GM03348 (cell line): ENCODE results near the gene PRKAG2.

ENCODE experiments used
- DNase-seq: peaks from one replicate; pipeline ENCODE4 v3.0.0; 2012; ENCODE audit warnings: low spot score

PRKAG2 gene

GRCh38 chr7:151614019-151614418 is 262.9 kb downstream of the PRKAG2 start:
- DNase-seq = no peak

DNA sequence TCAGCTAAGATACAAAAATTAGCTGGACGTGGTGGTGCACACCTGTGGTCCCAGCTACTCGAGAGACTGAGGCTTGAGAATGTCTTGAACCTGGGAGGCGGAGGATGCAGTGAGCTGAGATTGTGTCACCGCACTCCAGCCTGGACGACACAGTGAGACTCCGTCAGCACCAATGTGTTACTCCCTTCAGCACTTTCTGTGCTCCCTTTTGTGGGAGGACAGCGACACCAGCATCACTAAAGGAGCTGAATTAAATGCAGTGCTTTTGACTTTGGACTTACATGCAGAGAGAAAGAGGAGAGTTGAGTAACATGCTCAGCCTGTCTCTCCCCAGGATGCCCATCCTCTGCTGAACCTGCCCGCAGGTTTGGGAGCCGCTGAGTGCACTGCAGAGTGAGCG is 265.0 kb downstream of the PRKAG2 start:
- DNase-seq = no peak

- no peak for DNase-seq
Measured at GRCh38 chr7:151611041-151611440, 265.9 kb downstream of the PRKAG2 start.

DNA sequence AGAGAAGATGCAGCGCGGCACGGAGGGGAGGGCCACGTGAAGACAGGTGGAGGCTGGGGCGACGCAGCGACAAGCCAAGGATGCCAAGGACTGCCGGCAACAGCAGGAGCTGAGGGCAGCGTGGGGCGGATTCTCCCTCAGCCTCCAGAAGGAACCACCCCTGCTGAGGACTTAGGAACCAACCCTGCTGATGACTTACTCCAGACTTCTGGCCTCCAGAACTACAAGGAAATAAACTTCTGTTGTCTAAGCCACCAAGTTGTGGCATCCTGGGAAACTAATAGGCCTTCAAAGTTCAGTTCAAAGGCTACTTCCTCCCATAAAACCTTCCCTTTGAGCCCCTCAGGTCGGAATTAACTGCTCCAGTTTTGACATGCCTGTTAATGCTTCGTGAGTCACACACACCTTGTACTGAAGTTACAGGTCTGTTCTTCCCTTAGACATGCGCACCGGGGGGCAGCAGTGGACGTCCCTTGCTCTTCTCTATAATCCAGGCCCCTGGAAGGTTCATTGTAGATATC is 268.8 kb downstream of the PRKAG2 start:
- DNase-seq = no peak

DNA sequence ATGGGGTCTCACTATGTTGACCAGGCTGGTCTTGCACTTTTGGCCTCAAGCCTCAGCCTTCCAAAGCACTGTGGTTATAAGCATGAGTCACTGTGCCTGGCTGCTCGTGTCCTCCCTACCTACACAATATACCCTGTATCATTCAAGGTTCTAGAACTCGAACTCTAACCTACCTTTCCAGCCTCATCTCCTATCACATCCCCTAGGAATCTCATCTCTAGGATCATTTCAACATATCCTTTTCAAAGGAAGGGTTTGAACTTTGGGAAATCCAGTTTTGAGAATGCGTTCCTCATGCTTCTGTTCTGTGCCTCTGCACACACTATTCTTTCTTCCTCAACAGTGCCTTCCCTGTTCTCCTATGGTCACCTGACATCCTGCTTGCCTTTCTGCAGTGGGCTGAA is 269.4 kb downstream of the PRKAG2 start:
- DNase-seq = peak; percentile 17

- DNase-seq = no peak
Measured at GRCh38 chr7:151603951-151604350, 273.0 kb downstream of the PRKAG2 start.

DNA sequence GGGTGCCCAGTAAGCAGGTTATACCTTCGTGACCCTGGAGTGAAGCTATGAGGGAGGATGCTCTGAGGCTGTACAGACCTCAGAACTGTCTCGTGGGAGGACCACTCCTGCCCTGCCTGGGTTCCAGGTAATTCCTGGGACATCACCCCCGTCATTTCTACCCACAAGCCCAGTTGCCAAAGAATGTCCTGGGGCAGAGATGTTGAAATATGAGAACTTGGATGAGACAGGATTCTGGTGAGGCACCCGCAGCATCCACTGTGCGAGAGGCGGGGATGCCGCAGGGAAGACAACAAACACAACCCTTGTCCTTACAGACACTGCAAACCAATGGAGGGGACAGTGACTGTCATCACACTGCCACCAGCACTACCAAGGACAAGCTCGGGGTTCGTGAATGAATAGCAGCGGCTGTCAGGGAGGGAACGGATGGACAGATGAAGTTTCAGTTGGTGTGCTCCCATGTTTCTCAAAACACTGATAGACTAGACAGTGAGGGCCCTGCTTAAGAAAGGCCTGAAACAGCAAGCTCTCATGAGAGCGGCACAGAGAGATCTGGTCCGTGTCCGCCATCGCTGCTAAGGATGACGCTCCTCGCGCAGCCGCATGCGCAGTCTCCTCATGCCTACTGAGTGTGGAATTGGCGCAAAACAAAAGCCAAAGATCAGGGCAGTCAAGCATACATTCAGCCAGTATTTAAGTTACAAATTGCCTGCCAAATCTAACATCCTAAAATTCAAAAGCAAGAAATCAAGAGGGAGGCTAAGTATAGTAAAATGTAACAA is 275.2 kb downstream of the PRKAG2 start:
- DNase-seq = no peak

DNA sequence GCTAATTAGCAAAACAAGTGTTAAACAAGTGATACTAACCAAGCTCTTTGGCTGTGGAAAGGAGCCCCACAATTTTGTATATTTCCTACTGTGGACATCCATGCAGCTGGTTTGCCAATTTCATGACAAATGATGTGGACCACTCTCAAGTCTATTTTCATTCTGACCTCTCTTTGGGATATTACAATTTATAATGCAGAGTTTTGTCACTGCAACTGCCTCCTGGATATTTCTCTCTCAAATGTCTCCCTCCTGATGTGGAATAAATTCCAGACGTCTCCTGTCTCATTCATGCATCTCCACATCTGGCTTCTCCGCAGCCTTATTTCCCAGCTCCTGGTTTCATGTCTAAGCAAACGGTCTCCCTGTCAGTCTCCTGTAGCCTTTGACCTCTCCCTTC is 276.6 kb downstream of the PRKAG2 start:
- DNase-seq = peak; percentile 33

GRCh38 chr7:151599401-151600227 is 277.3 kb downstream of the PRKAG2 start:
- peak; percentile 94 for DNase-seq

GRCh38 chr7:151597541-151598444 is 279.1 kb downstream of the PRKAG2 start:
- DNase-seq = peak; percentile 87

DNA sequence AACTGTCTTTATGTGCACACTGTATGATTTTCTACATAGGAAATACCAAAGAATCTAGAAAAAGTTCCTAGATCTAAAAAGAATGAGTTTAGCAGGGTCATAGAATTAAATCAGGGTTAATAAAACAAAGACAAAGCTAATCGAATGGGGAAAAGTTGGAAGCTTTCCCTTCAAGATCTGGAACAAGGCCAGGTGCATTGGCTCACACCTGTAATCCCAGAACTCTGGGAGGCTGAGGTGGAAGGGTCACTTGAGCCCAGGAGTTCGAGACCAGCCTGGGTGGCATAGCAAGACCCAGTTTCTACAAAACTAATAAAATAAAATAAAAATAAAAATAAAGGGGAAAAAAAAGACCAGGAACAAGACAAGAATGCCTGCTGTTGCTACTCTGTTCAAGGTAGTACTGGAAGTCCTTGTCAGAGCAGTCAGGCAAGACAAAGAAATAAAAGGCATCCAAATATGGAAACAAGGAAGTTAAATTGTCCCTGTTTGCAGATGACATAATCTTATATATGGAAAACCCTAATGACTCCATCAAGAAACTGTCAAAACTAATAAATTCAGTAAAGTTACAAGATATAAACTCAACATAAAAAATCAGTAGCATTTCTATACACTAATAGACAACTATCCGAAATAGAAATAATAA is 281.1 kb downstream of the PRKAG2 start:
- no peak for DNase-seq

DNA sequence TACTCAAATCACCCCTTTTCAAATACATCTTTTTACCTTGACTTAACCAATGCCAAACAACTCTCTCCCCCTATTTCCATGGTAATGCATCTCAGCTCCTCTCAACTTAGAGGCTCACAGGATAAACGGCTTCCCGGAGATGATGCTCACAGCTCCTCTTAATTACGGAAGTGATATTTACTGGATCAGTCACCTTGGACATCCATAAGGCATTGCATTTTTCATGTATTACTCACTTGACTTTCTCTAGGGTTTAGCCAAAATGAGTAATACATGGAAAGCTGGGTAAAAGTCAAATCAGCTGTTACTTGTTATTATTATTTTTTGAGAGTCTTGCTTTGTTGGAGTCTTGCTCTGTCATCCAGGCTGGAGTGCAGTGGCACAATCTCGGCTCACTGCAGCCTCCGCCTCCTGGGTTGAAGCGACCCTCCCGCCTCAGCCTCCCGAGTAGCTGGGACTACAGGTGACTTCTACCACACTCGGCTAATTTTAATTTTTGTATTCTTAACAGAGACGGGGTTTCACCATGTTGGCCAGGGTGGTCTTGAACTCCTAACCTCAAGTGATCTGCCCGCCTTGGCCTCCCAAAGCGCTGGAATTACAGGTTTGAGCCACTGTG is 283.9 kb downstream of the PRKAG2 start:
- peak; percentile 91 for DNase-seq

DNA sequence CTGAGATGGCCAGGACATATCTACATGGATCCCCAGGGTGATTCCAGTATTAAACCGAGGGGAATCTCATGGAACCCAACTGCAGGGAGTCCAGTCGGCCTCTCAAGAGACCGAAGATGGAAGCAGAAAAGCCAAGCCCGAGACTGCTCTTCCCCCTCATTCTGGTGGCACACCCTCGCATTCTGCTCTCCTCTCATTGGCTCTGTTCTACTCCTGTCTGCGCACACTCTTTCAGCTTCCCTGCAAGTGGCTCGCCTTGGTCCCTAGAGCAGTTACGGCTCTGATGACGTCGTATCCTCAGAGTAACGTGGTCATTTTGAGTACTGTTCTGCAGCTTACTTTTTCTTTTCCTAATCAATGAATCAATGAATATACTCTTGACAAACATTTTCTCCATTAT is 284.6 kb downstream of the PRKAG2 start:
- DNase-seq = no peak

DNA sequence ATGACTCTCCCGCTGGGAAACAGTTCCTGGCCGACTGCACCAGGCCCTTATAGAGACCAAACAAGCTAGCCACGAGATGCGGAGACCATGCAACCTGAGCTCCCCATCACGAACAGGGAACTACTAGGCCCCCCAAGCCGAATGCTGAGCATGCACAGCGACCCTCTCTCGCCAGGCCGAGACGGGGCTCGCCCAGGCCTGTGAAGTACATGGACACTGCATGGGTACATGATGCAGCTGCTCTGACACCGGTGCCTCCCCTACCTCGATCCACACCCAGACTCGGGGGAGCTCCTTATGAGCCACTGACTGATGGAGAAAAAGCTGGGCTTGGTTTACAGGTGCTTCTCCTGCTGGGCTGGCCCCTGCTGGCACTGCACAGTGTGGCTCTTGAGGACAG is 285.0 kb downstream of the PRKAG2 start:
- DNase-seq = no peak

GRCh38 chr7:151590850-151591771 is 285.8 kb downstream of the PRKAG2 start:
- DNase-seq = no peak

DNA sequence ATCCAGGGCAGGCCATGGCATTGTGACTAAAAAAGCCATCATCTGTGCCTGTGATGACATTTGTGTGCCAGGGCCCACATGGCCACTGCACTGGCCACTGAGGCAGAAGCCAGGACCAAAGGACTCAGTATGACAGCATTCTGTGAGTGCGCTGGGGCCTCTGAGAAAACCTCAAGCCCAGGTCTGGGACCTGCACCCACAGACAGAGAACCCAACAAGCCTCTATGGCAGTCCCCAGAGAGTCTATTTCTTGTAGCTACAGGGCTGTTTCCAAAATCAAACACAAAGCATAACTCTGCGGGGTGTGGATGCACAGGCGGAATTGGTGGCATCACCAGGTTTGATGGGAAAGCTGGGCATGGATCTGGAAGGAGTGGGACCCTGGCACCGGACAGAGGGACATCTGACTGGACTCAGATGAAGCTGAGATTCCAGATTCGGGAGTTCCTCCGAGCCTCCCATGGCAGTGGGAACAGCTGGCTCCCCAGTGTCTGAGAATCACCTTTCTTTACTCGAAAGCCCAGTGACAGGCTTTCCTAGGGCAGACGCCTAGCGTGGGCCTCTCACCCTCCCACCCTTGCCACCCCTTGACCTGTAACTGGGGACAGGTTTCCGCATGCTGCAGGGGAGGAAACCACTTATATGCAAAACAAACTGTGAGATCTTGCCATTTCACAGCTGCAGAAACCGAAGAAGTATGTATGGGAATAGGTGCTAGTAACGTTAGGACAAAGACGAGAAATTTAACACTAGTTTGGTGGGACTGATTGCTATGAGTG is 286.7 kb downstream of the PRKAG2 start:
- DNase-seq = no peak

GRCh38 chr7:151588982-151589381 is 287.9 kb downstream of the PRKAG2 start:
- no peak for DNase-seq

- no peak for DNase-seq
Measured at GRCh38 chr7:151586531-151587260, 290.2 kb downstream of the PRKAG2 start.
